Spleen (tissue), 7 donors: ENCODE data around the gene CPLX3.

Experiments used
- POLR2A ChIP-seq, 3 donors: fragments of 450-650 bp; IDR thresholded peaks; one replicate each; pipeline ENCODE4 v1.5.1; 2017; ENCODE audit warnings: antibody characterized with exemption in 3 of 3, mild to moderate bottlenecking in 1 of 3
- POLR2AphosphoS5 ChIP-seq, 3 donors: sonication (generic); formaldehyde crosslinking; IDR thresholded peaks; one replicate each; pipeline ENCODE4 v1.5.1; 2017; ENCODE audit warnings: antibody characterized with exemption in 3 of 3
- TF ChIP-seq, protein P1 (sequence below), 11 experiments: fragments of 200-600 bp in 7 of 11; fragments of 450-650 bp in 4 of 11; sonication (generic) in 4 of 11; IDR thresholded peaks in 8 of 11; conservative IDR thresholded peaks in 3 of 11; 1 replicate in 7 of 11; 2 replicates in 4 of 11; pipeline versions ENCODE4 v1.4.0 to v1.8.0; 2016 to 2021; ENCODE audit warnings: antibody characterized with exemption in 11 of 11, inconsistent platforms in 4 of 11, mild to moderate bottlenecking in 1 of 11
- donor health status: DM: no; HTN: no; CAD: no; lungs with moderate emphysema.
- donor health status: DM: no; HTN: no; CAD: no.
- donor health status: DM: no; HTN: no; CAD: no.

DNA sequence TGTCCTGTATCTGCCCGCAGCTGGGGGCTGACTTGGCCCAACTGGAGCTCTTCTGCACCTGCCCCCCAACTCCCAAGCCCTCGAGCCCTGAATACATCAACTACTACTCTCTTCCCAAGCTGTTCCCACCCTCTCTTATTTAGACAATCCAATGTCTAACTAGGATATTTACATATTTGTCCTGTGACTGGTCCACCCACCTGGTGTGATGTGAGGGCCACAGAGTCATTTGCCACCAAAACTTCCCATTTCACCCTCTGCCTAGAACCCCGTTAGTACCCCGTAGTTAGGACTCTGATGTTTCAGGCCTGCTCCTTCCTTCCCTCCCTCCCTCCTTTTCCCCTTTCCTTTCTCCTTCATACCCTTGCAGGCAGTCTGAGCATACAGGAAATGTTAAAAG lies 6.4 kb downstream of the CPLX3 start:
- TF ChIP-seq, protein P1, sequence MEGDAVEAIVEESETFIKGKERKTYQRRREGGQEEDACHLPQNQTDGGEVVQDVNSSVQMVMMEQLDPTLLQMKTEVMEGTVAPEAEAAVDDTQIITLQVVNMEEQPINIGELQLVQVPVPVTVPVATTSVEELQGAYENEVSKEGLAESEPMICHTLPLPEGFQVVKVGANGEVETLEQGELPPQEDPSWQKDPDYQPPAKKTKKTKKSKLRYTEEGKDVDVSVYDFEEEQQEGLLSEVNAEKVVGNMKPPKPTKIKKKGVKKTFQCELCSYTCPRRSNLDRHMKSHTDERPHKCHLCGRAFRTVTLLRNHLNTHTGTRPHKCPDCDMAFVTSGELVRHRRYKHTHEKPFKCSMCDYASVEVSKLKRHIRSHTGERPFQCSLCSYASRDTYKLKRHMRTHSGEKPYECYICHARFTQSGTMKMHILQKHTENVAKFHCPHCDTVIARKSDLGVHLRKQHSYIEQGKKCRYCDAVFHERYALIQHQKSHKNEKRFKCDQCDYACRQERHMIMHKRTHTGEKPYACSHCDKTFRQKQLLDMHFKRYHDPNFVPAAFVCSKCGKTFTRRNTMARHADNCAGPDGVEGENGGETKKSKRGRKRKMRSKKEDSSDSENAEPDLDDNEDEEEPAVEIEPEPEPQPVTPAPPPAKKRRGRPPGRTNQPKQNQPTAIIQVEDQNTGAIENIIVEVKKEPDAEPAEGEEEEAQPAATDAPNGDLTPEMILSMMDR (IDR thresholded peaks at IDR 0.05 in 8 of 11, conservative IDR thresholded peaks at IDR 0.05 in 3 of 11): no peak
- TF ChIP-seq POLR2A (IDR thresholded peaks at IDR 0.05) (no peak), POLR2AphosphoS5 (IDR thresholded peaks at IDR 0.05) (no peak)
